GM21528 (cell line): ENCODE results near the gene ANKRD18B.
"Not testable (repeated sequence)": the region's sequence is repeated elsewhere in the genome, so short reads cannot be mapped to it uniquely, and the experiment has no call there.

Source experiments
- ATAC-seq: cut with Tn5 transposase; IDR thresholded peaks from one replicate; pipeline ENCODE4 v1.9.1; 2021; ENCODE audit warnings: mild to moderate bottlenecking, moderate library complexity; ENCODE audit not compliant: unreplicated experiment, low FRiP score

Gene ANKRD18B

GRCh38 chr9:33523397-33524305, at the start of gene ANKRD18B:
TSS of gene ANKRD18B (plus strand) at chr9:33524251. CDS start at chr9:33524490, 239 bp downstream.
- ATAC-seq: not testable (repeated sequence)

DNA sequence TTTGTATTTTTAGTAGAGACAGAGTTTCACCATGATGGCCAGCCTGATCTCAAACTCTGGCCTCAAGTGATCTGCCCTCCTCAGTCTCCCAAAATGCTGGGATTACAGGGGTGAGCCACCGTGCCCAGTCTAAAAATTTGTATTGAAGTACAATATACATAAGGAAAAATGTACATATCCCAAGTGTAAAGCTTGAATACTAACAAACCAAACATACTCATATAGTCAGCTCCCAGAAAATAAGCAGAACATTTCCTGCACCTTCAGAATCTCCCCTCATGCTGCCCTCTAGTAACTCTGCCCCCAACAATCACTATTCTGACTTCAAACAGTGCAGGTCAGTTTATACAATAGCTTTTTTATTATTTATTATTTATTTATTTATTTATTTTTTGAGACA, 48.7 kb upstream of the ANKRD18B start:
- ATAC-seq: no peak

- ATAC-seq: no peak
These were observed 47.5 kb upstream of the ANKRD18B start for GRCh38 chr9:33476503-33476902.

DNA sequence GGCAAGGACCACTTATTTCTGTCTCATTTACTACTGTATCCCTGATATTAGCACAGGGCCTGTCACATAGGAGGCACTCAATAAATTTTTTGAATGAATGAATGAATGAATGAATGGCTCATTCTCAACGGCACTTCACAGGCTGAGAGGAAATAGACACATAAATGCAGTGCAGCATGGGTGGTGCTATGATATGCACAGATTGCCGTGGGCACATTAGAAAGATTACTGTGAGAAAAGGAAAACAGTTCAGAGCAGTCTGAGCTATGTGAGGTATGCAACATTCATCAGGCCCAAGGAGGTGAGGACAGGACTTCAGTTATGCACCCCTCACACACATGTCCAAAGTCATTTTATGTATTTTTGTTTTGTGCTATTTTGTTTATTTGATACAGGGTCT, 43.9 kb upstream of the ANKRD18B start:
- no peak for ATAC-seq

- no peak for ATAC-seq
These were observed 43.1 kb upstream of the ANKRD18B start for GRCh38 chr9:33480976-33481375.

- not testable (repeated sequence) for ATAC-seq
These were observed 38.7 kb upstream of the ANKRD18B start for GRCh38 chr9:33485312-33485711.

- no peak for ATAC-seq
These were observed 35.0 kb upstream of the ANKRD18B start for GRCh38 chr9:33489066-33489465.

DNA sequence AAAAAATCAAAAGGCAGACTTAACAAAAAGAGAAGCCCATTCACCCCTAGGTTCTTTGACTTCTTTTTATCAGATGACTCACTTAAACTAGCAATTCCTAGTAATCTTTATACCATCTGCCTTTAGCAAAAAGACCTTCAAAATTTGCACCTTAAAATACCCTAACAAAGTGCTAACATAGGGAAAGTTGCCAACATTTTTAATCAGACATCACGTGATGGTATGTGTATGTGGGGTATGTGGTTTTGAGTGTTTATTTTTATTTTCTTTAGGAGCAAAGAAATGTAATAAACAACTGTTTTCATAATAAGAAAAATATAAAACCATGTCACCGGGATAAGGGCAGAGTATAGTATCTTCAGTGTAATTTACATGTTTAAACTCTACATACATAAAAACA, 30.2 kb upstream of the ANKRD18B start:
- not testable (repeated sequence) for ATAC-seq

GRCh38 chr9:33498387-33498786, 25.7 kb upstream of the ANKRD18B start:
- ATAC-seq: no peak

GRCh38 chr9:33506626-33507370, 17.3 kb upstream of the ANKRD18B start:
- no peak for ATAC-seq

DNA sequence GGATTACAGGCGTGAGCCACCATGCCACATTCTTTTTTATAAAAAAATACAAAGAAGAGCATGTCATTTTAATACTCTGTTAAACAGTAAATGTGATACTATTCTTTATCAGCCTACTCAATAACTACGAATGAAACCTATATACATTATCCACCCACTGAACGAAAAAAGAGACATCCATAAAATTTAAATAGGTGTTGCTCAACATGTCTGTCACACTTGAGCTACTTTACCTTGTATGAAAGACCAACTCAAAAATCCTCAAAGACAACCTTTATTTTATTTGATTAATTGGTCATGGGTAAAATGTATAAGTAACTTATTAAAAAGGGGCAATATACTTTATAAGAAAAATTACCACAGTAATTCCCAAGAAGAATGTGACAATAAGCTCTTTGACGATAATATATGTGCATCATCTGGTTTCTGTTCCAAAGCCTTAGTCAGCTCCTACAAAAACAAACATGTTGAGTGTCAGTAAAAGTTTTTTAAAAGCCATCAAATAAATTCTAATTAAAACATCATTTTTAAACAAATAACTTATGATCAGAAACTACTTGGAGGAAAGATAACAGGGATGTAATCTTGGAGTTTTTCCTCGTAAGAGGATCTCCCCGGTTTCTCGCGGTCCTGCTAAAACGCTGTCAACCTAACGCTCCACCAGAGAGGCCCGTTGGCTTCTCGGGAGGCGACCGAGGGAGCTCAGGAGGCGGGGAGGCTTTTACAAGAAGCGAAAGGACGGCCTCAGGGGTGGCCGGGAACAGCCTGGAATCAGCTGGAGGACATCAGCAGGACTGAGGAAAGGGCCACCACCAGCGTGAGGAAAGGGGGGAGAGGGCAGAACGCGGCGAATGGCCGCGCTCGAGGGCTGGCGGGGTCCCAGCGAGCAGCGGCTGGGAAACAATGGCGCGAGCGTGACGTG, 13.5 kb upstream of the ANKRD18B start:
- no peak for ATAC-seq

DNA sequence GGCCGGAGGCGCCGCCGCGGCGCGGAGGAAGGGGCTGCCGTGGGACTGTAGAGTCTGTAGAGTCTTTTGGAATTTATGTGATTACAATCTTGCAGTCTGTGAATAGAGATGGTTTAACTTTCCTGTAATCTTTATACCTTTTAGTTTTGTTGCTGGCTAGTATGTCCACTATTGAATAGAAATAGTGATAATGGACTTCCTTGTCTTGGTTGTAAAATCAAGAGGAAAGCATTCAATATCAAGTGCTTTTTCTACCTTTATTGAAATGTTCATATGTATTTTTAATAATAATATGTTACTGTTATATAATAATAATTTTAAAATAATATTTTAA, 12.9 kb upstream of the ANKRD18B start:
- not testable (repeated sequence) for ATAC-seq

GRCh38 chr9:33512535-33512934, 11.5 kb upstream of the ANKRD18B start:
- not testable (repeated sequence) for ATAC-seq

DNA sequence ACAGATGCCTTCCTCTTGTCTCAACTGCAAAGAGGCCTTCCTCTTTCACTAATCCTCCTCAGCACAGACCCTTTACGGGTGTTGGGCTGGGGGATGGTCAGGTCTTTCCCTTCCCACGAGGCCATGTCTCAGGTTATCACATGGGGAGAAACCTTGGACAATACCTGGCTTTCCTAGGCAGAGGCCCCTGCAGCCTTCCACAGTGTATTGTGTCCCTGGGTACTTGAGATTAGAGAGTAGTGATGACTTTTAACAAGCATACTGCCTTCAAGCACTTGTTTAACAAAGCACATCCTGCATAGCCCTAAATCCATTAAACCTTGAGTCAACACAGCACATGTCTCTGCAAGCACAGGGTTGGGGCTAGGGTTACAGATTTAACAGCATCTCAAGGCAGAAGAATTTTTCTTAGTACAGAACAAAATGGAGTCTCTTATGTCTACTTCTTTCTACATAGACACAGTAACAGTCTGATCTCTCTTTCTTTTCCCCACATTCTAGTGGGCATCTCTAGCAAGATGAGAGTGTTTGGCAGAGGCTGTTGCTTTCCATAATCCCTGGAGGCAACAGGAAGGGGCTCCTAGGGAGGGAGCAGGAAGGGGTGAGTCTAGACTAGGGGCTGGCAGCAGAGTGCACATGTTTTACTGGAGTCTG, 8.6 kb upstream of the ANKRD18B start:
- ATAC-seq: not testable (repeated sequence)

GRCh38 chr9:33516397-33516796, 7.7 kb upstream of the ANKRD18B start:
- ATAC-seq: not testable (repeated sequence)

DNA sequence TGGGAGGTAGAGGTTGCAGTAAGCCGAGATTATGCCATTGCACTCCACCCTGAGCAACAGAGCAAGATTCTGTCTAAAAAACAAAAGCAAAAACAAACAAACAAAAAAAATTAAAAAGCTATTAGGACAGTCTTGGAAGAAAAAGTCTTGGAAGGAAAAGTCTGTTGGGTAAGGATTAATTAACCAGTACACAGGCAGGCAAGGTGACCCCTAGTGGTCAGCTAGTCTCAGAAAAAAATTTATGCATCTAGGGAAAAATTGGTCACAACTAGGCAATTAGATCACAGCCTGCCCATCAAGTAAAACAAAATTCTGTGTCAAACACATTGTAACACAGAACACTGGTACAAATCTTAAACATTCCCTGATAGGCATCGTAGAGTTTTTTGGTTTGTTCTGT, 6.7 kb upstream of the ANKRD18B start:
- no peak for ATAC-seq

DNA sequence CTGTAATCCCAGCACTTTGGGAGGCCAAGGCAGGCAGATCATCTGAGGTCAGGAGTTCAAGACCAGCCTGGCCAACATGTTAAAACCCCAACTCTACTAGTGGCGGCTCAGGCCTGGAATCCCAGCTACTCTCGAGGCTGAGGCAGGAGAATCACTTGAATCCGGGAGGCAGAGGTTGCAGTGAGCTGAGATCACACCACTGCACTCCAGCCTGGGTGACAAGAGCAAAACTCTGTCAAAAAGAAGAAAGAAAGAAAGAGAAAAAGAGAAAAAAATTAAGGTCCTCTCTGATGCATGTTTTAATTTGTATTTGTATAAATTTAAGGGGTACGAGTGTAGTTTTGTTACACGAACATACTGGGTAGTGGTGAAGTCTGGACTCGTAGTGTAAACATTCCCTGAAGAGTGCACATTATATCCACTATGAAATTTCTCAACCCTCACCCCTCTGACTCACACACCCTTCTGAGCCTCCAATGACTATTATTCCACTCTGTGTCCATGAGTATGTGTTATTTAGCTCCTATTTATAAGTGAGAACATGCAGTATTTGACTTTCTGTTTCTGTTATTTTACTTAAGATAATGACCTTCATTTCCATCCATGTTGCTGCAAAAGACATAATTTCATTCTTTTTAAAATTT, 6.0 kb upstream of the ANKRD18B start:
- ATAC-seq: not testable (repeated sequence)

DNA sequence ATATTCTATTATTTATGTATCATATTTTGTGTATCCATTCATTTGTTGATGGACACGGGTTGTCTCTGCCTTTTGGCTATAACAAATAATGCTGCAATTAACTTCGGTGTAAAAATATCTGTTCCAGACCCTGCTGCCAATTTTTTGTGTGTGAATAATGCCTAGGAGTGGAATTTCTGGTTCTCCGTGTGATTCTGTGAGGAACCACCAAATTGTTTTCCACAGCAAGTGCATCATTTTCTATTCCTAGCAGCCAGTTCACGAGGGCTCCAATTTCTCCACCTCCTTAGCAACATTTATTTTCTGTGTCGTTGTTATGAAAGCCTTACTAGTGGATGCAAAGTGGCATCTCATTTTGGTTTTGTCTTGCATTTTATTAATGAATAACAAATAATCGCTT, 2.2 kb upstream of the ANKRD18B start:
- not testable (repeated sequence) for ATAC-seq

DNA sequence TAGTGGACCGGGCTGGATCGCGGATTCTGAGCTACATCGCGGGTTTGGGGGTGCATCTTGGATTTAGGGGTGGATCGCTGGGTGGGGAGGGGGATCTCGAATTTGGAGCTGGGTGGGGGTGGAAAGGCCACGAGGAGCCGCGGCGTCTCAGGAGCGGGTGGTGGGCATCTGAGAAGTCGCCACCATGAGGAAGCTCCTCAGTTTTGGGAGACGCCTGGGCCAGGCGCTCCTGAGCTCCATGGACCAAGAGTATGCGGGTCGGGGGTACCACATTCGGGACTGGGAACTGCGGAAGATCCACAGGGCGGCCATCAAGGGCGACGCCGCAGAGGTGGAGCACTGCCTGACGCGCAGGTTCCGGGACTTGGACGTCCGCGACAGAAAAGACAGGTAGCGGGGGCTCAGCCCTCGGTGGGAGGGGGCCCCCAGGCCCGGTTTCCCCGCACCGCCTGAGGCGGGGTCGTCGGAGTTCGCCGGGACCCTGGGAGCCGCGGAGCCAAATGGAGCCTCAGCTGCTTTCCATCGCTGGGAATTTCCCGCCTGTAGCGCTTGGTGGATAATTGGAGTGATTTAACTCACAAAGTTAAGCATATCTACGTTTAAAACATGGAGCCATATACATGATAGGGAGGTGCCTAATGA, 376 bp downstream of the ANKRD18B start:
- ATAC-seq: no peak
